Gastroesophageal sphincter (tissue), 4 donors: ENCODE measurements around the gene STK16. TPM values are rescaled to one million over a fixed set of nuclear protein-coding genes. Genes with fewer than 3 reads are reported as not detected.
"Not testable (repeated sequence)": the region's sequence is repeated elsewhere in the genome, so short reads cannot be mapped to it uniquely, and the experiment has no call there.

ENCODE experiments used
- ATAC-seq: fragments of 150-250 bp; one replicate; pipeline ENCODE4 v1.9.1; 2016; ENCODE audit warnings: mild to moderate bottlenecking, moderate library complexity
- H3K27ac ChIP-seq, 4 donors: fragments of 200-600 bp; sonication (generic) in 3 of 4; 1 replicate in 3 of 4; 2 replicates in 1 of 4; pipeline ENCODE4 v1.5.1; 2016 to 2019
- H3K27me3 ChIP-seq: fragments of 200-600 bp; sonication (generic); one replicate; pipeline ENCODE4 v1.5.1; 2019
- H3K36me3 ChIP-seq, 2 donors: fragments of 200-600 bp; sonication (generic); one replicate each; pipeline ENCODE4 v1.5.1; 2019; ENCODE audit warnings: control low read depth in 1 of 2
- H3K4me1 ChIP-seq, 3 donors: fragments of 200-600 bp; sonication (generic); 1 replicate in 2 of 3; 2 replicates in 1 of 3; pipeline ENCODE4 v1.5.1; 2016 to 2019; ENCODE audit warnings: control low read depth in 2 of 3
- H3K4me3 ChIP-seq, 2 donors: fragments of 200-600 bp; sonication (generic); one replicate each; pipeline ENCODE4 v1.5.1; 2019; ENCODE audit warnings: mild to moderate bottlenecking in 1 of 2, moderate library complexity in 1 of 2
- H3K9me3 ChIP-seq, 3 donors: fragments of 200-600 bp; sonication (generic); one replicate each; pipeline ENCODE4 v1.5.1; 2017 to 2019; ENCODE audit warnings: control low read depth in 2 of 3
- EP300 ChIP-seq: sonication (generic); formaldehyde crosslinking; IDR thresholded peaks from one replicate; pipeline ENCODE4 v1.6.1; 2017; ENCODE audit warnings: antibody characterized with exemption, mild to moderate bottlenecking
- POLR2A ChIP-seq, 2 donors: fragments of 450-650 bp; IDR thresholded peaks; one replicate each; pipeline ENCODE4 v1.6.1; 2017; ENCODE audit warnings: antibody characterized with exemption in 2 of 2, mild to moderate bottlenecking in 2 of 2, moderate library complexity in 1 of 2
- POLR2AphosphoS5 ChIP-seq: sonication (generic); formaldehyde crosslinking; IDR thresholded peaks from one replicate; pipeline ENCODE4 v1.6.1; 2017; ENCODE audit warnings: antibody characterized with exemption
- WGBS, 2 donors: methylation state at CpG; one replicate each; pipeline ENCODE4 v1.1.5; 2018; ENCODE audit warnings: low coverage in 1 of 2; 5-methylcytosine and 5-hydroxymethylcytosine counted together
- total RNA-seq, 4 donors: library from RNA; depleted of rRNA; stranded (reverse); fragments of >200 nt; gene quantifications; one replicate each; pipeline ENCODE4 v1.1.0, GENCODE V29; 2016
- TF ChIP-seq, protein P1 (sequence below), 4 experiments: fragments of 200-600 bp in 2 of 4; fragments of 450-650 bp in 2 of 4; sonication (generic) in 1 of 4; IDR thresholded peaks; one replicate each; pipeline ENCODE4 v1.5.1; 2017 to 2019; ENCODE audit warnings: antibody characterized with exemption in 4 of 4, mild to moderate bottlenecking in 2 of 4, moderate library complexity in 2 of 4

The STK16 gene, protein sequence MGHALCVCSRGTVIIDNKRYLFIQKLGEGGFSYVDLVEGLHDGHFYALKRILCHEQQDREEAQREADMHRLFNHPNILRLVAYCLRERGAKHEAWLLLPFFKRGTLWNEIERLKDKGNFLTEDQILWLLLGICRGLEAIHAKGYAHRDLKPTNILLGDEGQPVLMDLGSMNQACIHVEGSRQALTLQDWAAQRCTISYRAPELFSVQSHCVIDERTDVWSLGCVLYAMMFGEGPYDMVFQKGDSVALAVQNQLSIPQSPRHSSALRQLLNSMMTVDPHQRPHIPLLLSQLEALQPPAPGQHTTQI
- 10 to 100 TPM; 10.2 to 14.0 (median 11.6) TPM for total RNA-seq

DNA sequence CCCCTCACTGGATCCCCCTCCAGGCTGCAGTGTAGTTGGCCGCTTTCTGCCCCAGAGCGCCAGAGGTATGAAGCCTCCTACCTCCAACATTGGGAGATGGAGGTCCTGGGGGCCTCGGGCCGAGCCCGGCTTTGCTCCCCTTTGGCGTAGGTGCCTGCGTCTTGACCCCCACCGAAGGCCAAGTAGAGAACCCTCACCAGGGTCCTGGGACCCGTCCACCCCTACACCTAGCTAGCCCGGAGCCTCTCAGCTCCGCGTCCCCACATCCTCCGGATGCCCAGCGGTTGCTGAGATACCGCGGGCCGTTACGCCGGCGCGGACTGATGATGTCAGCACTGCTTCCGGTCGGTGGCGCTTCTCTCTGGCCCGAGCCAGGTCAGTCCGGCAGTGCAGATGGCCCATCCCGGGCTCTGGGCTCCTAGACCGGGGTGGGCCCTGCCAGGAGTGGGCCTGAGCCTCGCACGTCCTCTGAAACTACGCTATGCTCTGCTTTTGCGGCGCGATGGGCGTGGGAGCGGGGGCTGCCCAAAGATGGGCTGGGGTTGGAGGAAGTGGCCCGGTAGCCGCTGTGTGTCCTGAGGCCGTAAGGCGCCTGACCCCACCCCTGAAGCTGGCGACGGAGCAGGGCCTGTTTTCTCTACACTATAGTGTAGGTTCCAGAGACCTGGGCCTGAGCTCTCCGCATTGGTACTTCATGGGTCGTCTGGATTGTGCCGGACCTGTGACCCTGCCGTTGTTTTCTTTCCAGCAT lies at the start of gene STK16, which contains the start of gene GLB1L:
Gene STK16 (plus strand): TSS at position 332 of the 751 bp plus-strand sequence. CDS start 521 bp downstream, outside the sequence.
Gene GLB1L (minus strand): TSS at position 297 of the 751 bp plus-strand sequence. CDS start 1,871 bp downstream, outside the sequence.
- Histone ChIP-seq H3K9me3 (no peaks in the 10 kb centered on the region), H3K4me3 (peak within 1 kb of the TSS; percentile 66 to 90), H3K27me3 (no peaks in the 10 kb centered on the region), H3K27ac (peak within 1 kb of the TSS; percentile 89 to 96 (median 93)), H3K36me3 (peaks cover 0 to 32% of the 10 kb centered on the region in 2 donors), H3K4me1 (peaks cover 3 to 55% (median 22%) of the 10 kb centered on the region in 3 donors)
- peak; percentile 91 for TF ChIP-seq POLR2AphosphoS5
- TF ChIP-seq POLR2A (IDR thresholded peaks at IDR 0.05), result peak; percentile 79 to 82
- TF ChIP-seq, protein P1, sequence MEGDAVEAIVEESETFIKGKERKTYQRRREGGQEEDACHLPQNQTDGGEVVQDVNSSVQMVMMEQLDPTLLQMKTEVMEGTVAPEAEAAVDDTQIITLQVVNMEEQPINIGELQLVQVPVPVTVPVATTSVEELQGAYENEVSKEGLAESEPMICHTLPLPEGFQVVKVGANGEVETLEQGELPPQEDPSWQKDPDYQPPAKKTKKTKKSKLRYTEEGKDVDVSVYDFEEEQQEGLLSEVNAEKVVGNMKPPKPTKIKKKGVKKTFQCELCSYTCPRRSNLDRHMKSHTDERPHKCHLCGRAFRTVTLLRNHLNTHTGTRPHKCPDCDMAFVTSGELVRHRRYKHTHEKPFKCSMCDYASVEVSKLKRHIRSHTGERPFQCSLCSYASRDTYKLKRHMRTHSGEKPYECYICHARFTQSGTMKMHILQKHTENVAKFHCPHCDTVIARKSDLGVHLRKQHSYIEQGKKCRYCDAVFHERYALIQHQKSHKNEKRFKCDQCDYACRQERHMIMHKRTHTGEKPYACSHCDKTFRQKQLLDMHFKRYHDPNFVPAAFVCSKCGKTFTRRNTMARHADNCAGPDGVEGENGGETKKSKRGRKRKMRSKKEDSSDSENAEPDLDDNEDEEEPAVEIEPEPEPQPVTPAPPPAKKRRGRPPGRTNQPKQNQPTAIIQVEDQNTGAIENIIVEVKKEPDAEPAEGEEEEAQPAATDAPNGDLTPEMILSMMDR (IDR thresholded peaks at IDR 0.05), result peak in 1 of 4 experiments; percentile 7
- no peak for TF ChIP-seq EP300
- peak; percentile 93 for ATAC-seq
- 0% methylated on average over 8 of the region's 46 CpGs; no CpG with 5 or more reads in 1 of the 2 donors for WGBS, 2 donors

DNA sequence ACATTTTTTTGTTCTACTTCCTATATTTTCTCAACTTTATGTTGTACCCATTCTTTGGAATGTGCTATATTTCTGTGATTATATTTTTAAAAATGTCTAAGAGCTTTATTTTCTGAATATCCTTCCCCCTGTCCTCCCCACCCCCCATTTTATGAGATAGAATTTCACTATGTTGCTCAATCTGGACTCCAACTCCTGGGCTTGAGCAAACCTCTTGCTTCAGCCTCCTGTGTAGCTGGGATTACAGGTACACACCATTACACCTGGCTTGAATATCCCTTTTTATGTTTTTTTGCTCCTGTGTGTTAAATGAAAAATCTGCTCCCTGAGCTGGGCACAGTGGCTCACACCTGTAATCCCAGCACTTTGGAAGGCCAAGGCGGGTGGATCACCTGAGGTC lies 47.9 kb upstream of the STK16 start:
- WGBS, 2 donors, result no CpG with 5 or more reads among the region's 1 CpG
- Histone ChIP-seq H3K27ac (no peak overlapping the region), H3K9me3 (no peaks in the 10 kb centered on the region), H3K36me3 (no peaks in the 10 kb centered on the region), H3K4me1 (no peaks in the 10 kb centered on the region), H3K4me3 (no peak overlapping the region), H3K27me3 (peaks cover 18% of the 10 kb centered on the region)
- ATAC-seq, result no peak
- TF ChIP-seq EP300, result no peak
- TF ChIP-seq, protein P1 (IDR thresholded peaks at IDR 0.05), result no peak
- no peak for TF ChIP-seq POLR2A (IDR thresholded peaks at IDR 0.05)
- no peak for TF ChIP-seq POLR2AphosphoS5

DNA sequence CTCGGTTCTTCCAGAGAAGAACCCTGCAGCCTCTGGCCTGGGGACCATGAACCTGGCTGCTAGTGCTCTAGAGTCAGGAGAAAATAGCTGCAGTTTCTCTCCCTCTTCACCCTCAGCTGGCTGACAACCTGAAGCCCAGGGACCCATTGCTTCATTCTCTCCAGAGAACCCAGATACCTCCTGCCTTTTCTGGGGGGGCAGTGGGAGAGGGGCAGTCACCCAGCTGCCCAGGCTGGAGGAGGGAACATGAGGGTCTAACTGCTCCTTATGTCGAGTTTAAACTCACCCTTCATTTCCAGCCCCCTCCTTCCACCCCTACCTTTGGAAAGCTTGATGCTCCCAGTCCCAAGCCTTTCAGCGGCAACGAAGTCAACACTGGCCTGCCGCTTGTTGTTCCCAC lies 46.3 kb upstream of the STK16 start:
- peaks cover 18% of the 10 kb centered on the region for H3K27me3 ChIP-seq
- WGBS, 2 donors, result 60 to 64% methylated on average over 4 of the region's 5 CpGs
- no peak for ATAC-seq

DNA sequence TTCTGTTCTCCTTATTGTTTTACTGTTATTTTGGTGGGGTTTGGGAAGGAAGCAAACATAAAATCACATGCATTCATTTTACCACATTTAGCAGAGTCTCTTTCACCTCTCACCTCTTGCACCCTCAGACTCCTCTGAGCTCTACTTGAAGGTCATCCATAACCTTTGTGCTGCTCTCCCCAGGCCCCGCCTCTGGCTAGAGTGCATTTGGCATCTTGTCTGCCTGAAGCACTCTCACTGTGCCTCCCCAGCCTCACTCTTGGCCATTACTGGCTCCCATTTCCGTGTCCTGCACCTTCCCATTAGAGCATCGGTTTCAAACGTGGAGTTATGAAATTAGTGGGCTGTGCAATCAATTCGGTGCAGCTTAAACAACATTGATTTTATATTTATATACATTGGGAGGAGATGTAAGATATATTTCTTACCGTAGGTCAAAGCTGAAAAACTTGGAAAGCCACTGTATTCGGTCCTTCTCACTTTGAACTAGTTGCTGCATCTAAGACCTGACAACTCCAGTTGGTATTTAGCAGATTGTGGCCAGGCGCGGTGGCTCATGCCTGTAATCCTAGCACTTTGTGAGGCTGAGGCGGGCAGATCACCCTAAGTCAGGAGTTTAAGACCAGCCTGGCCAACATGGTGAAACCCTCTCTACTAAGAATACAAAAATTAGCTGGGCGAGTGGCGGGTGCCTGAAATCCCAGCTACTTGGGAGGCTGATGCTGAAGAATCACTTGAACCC lies 45.6 kb upstream of the STK16 start:
- no peak for ATAC-seq

More for the DNA sequence above, 46.3 kb upstream of the STK16 start:
- Histone ChIP-seq H3K4me1 (no peaks in the 10 kb centered on the region), H3K4me3 (no peak overlapping the region), H3K9me3 (no peaks in the 10 kb centered on the region), H3K27ac (no peak overlapping the region), H3K36me3 (no peaks in the 10 kb centered on the region)
- TF ChIP-seq POLR2AphosphoS5, result no peak

DNA sequence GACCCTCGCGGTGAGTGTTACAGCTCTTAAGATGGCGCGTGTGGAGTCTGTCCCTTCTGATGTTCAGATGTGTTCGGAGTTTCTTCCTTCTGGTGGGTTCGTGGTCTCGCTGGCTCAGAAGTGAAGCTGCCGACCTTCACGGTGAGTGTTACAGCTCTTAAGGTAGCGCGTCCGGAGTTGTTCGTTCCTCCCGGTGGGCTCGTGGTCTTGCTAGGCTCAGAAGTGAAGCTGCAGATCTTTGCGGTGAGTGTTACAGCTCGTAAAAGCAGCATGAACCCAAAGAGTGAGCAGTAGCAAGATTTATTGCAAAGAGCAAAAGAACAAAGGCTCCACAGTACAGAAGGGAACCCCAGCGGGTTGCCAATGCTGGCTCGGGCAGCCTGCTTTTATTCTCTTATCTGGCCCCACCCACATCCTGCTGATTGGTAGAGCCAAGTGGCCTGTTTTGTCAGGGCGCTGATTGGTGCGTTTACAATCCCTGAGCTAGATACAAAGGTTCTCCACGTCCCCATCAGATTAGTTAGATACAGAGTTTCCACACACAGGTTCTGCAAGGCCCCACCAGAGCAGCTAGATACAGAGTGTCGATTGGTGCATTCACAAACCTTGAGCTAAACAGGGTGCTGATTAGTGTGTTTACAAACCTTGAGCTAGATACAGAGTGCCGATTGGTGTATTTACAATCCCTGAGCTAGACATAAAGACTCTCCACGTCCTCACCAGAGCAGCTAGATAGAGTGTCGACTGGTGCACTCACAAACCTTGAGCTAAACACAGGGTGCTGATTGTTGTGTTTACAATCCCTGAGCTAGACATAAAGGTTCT lies 44.6 kb upstream of the STK16 start:
- 62 to 85% methylated on average over 13 to 16 of the region's 26 CpGs for WGBS, 2 donors
- not testable (repeated sequence) for H3K9me3 ChIP-seq, H3K4me1 ChIP-seq, ATAC-seq, H3K27ac ChIP-seq, H3K4me3 ChIP-seq, H3K36me3 ChIP-seq
- peaks cover 18% of the 10 kb centered on the region for H3K27me3 ChIP-seq

More for the DNA sequence above, 45.6 kb upstream of the STK16 start:
- WGBS, 2 donors, result 68 to 71% methylated on average over 4 to 7 of the region's 12 CpGs
- H3K27ac ChIP-seq, result no peak overlapping the region
- H3K27me3 ChIP-seq, result peaks cover 18% of the 10 kb centered on the region
- no peaks in the 10 kb centered on the region for H3K9me3 ChIP-seq
- H3K4me3 ChIP-seq, result no peak overlapping the region
- TF ChIP-seq POLR2AphosphoS5, result no peak
- TF ChIP-seq, protein P1 (IDR thresholded peaks at IDR 0.05), result no peak
- TF ChIP-seq EP300, result no peak
- no peak for TF ChIP-seq POLR2A (IDR thresholded peaks at IDR 0.05)
- no peaks in the 10 kb centered on the region for H3K4me1 ChIP-seq
- H3K36me3 ChIP-seq, result no peaks in the 10 kb centered on the region

DNA sequence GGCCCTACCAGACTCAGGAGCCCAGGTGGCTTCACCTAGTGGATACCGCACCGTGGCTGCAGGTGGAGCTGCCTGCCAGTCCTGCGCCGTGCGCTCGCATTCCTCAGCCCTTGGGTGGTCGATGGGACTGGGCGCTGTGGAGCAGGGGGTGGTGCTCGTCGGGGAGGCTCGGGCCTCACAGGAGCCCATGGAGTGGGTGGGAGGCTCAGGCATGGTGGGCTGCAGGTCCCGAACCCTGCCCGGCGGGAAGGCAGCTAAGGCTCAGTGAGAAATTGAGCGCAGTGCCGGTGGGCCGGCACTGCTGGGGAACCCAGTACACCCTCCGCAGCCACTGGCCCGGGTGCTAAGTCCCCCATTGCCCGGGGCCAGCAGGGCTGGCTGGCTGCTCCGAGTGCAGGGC lies 43.9 kb upstream of the STK16 start:
- no CpG with 5 or more reads among the region's 21 CpGs for WGBS, 2 donors
- H3K9me3 ChIP-seq, H3K27ac ChIP-seq, H3K36me3 ChIP-seq, ATAC-seq, H3K4me1 ChIP-seq, H3K4me3 ChIP-seq: not testable (repeated sequence)
- peaks cover 18% of the 10 kb centered on the region for H3K27me3 ChIP-seq
